ENCODE measurements around the gene BCL7B.

Gene BCL7B

DNA sequence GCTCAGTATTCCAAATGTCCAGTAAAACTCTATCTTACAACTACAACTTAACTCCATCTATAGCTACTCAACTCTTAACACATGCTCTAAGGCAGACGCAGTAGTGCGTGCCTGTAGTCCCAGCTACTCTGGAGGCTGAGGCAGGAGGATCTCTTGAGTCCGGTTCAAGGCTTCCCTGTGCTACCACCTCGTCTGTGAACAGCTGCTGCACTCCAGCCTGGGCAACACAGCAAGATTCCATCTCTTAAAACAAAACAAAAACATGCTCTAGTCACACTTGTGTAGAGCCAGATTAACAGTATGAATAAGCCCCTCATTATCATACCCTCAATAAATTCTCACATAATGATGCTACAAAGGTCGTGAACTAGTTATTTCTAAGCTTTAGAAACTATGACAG, 39.0 kb downstream of the BCL7B start:
- H3K4me3 ChIP-seq (ENCODE audit: low read depth, low read length) = no peak overlapping the region
- TF ChIP-seq, protein P1, sequence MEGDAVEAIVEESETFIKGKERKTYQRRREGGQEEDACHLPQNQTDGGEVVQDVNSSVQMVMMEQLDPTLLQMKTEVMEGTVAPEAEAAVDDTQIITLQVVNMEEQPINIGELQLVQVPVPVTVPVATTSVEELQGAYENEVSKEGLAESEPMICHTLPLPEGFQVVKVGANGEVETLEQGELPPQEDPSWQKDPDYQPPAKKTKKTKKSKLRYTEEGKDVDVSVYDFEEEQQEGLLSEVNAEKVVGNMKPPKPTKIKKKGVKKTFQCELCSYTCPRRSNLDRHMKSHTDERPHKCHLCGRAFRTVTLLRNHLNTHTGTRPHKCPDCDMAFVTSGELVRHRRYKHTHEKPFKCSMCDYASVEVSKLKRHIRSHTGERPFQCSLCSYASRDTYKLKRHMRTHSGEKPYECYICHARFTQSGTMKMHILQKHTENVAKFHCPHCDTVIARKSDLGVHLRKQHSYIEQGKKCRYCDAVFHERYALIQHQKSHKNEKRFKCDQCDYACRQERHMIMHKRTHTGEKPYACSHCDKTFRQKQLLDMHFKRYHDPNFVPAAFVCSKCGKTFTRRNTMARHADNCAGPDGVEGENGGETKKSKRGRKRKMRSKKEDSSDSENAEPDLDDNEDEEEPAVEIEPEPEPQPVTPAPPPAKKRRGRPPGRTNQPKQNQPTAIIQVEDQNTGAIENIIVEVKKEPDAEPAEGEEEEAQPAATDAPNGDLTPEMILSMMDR (IDR thresholded peaks at IDR 0.05; ENCODE audit: low read depth, low read length) = no peak

DNA sequence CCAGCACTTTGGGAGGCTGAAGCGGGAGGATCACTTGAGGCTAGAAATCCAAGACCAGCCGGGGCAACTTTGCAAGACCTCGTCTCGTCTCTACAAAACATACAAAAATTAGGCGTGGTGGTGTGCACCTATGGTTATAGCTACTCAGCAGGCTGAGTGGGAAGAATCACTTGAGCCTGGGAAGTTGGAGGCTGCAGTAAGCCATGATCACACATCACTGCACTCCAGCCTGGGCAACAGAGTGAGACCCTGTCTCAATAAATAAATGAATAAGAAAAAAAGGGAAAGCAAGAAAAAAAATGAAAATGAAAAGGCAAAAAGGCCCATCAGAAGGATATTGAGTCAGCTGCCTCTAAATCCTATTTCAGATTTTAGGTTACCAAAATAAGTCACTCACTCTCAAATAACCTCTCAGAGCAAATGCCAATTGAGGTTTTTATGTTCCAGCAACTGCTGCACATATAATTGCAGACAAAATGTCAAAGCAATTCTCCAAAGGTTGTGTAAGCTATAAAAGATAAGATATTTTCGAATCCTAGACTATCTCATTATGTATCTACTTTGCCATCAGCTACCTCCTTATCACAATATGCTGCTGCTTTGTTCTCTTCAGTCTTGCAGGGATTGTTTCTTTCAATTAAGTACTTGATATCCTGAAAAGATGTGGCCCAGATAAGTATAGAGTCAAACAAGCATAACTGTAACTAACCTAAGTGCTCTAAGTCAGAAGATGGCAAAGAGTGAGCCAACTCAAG, 40.1 kb downstream of the BCL7B start:
- TF ChIP-seq, protein P1 (IDR thresholded peaks at IDR 0.05; ENCODE audit: low read depth, low read length) = no peak
- no peak overlapping the region for H3K4me3 ChIP-seq (ENCODE audit: low read depth, low read length)

- H3K4me3 ChIP-seq (ENCODE audit: low read depth, low read length) = no peak overlapping the region
- TF ChIP-seq, protein P1 (IDR thresholded peaks at IDR 0.05; ENCODE audit: low read depth, low read length) = no peak
Observed at GRCh38 chr7:73515178-73515577, 42.3 kb downstream of the BCL7B start.

DNA sequence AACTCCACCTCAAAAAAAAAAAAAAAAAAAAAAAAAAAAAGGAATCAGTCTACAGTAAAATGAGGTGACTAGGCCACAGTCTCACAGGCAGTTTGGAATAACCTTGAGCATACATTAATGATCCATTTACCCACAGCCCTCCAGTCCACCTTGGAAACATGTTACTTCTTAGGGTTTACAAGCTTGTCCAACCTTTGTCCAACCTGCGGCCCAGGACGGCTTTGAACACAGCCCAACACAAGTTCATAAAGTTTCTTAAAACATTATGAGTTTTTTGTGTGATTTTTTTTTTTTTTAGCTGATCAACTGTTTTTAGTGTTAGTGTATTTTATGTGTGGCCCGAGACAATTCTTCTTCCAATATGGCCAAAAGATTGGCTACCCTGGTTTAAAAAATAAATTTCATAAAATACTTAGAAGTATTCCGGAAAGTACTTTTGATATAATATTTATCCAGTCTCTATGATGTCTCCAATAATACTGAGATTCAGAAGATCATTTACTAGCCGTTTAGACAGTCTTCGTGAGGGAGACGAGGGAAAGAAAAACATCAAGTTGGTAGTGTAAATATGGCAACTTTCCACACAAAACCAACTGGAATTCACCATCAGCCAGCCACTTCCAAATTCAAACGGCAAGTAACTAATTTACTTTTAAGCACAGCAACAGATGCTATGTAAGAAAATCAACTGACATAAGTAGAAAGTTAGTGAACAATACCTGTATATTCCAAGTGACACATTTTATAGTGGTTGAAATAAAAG, 45.3 kb downstream of the BCL7B start:
- TF ChIP-seq, protein P1 (IDR thresholded peaks at IDR 0.05; ENCODE audit: low read depth, low read length) = no peak
- H3K4me3 ChIP-seq (ENCODE audit: low read depth, low read length) = no peak overlapping the region

DNA sequence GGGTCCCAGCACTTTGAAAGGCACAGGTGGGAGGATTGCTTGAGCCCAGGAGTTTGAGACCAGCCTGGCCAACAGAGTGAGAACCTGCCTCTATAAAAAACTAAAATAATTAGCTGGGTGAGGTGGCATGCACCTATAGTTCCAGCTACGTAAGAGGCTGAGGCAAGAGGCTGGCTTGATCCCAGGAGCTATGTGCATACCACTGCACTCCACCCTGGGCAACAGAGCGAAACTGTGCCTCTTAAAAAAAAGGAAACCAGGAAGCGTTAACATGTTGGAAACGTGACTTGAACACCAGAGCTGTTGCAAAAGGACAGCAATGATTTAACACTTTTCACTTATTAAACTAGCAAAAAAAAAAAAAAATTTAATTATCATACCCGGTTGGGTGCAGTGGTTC, 48.0 kb downstream of the BCL7B start:
- TF ChIP-seq, protein P1 (IDR thresholded peaks at IDR 0.05; ENCODE audit: low read depth, low read length) = no peak
- H3K4me3 ChIP-seq (ENCODE audit: low read depth, low read length) = no peak overlapping the region

DNA sequence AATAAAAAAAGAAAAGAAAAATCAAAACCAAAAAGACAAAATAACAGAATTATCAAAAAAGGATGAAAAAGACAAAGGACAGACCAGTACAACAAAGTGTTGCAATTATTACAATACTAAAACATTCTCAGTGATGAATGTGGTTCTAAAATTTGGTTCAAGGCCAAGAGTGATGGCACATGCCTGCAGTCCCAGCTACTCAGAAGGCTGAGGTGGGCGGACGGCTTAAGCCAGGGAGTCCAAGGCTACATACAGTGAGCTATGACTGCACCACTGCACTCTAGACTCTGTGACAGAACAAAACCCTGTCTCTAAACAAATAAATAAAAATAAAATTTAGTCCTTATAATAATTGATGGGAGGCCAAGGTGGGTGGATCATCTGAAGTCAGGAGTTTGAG, 49.9 kb downstream of the BCL7B start:
- H3K4me3 ChIP-seq (ENCODE audit: low read depth, low read length) = no peak overlapping the region
- TF ChIP-seq, protein P1 (IDR thresholded peaks at IDR 0.05; ENCODE audit: low read depth, low read length) = no peak

- H3K4me3 ChIP-seq (ENCODE audit: low read depth, low read length) = no peak overlapping the region
- TF ChIP-seq, protein P1 (IDR thresholded peaks at IDR 0.05; ENCODE audit: low read depth, low read length) = no peak
Observed at GRCh38 chr7:73504920-73505319, 52.6 kb downstream of the BCL7B start.
